Keratinocyte (primary cell): ENCODE measurements around the gene PEX7.

Experiments
- EZH2 ChIP-seq: IDR thresholded peaks from one replicate; pipeline ENCODE4 v1.6.1; 2012; ENCODE audit warnings: inconsistent platforms, mild to moderate bottlenecking, low read length, moderate library complexity
- TF ChIP-seq, protein P1 (sequence below), 3 experiments: IDR thresholded peaks in 1 of 3; conservative IDR thresholded peaks in 1 of 3; optimal IDR thresholded peaks in 1 of 3; 2 replicates in 2 of 3; 3 replicates in 1 of 3; pipeline versions ENCODE3 to v1.5.1; 2011; ENCODE audit warnings: low read length in 3 of 3, mild to moderate bottlenecking in 3 of 3, moderate library complexity in 2 of 3, control low read depth in 1 of 3, inconsistent platforms in 1 of 3; ENCODE audit not compliant: insufficient read depth in 2 of 3; ENCODE audit errors: extremely low read depth in 1 of 3

DNA sequence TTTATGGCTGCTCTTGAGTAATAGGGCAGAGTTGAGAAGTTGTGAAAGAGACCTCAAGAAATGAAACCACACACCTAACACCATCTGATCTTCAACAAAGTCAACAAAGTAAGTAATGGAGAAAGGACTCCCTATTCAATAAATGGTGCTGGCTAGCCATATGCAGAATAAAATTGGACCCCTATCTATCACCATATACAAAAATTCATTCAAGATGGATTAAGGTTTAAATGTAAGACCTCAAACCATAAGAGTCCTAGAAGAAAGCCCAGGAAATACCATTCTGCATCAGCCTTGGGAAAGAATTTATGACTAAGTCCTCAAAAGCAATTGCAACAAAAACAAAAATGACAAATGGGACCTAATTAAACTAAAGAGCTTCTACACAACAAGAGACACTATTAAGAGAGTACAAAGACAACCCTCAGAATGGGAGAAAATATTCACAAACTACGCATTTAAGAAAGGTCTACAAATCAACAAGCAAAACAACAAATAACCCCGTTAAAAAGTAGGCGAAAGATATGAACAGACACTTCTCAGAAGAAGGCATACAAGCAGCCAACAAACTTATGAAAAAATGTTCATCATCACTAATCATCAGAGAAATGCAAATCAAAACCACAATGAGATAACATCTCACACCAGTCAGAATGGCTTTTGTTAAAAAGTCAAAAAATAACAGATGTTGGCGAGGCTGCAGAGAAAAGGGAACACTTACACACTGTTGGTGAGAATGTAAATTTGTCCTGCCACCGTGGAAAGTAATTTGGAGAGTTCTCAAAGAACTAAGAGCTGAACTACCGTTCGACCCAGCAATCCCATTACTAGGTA lies 34.1 kb upstream of the PEX7 start:
- TF ChIP-seq EZH2, result no peak
- TF ChIP-seq, protein P1, sequence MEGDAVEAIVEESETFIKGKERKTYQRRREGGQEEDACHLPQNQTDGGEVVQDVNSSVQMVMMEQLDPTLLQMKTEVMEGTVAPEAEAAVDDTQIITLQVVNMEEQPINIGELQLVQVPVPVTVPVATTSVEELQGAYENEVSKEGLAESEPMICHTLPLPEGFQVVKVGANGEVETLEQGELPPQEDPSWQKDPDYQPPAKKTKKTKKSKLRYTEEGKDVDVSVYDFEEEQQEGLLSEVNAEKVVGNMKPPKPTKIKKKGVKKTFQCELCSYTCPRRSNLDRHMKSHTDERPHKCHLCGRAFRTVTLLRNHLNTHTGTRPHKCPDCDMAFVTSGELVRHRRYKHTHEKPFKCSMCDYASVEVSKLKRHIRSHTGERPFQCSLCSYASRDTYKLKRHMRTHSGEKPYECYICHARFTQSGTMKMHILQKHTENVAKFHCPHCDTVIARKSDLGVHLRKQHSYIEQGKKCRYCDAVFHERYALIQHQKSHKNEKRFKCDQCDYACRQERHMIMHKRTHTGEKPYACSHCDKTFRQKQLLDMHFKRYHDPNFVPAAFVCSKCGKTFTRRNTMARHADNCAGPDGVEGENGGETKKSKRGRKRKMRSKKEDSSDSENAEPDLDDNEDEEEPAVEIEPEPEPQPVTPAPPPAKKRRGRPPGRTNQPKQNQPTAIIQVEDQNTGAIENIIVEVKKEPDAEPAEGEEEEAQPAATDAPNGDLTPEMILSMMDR (optimal IDR thresholded peaks at IDR 0.05 in 1 of 3, IDR thresholded peaks at IDR 0.05 in 1 of 3, conservative IDR thresholded peaks at IDR 0.05 in 1 of 3; ENCODE audit: extremely low read depth in 1 of 3, insufficient read depth in 2 of 3, low read length in 3 of 3), result no peak
